NB4 (cell line): Measurements from ENCODE around the gene CHAF1A.

Experiments
- DNase-seq: peaks from one replicate; pipeline ENCODE4 v3.0.0; 2010; ENCODE audit warnings: low read depth
- H3K4me3 ChIP-seq: one replicate; pipeline ENCODE4 v1.5.1; 2011; ENCODE audit warnings: mild to moderate bottlenecking, low read depth, low read length, moderate library complexity
- MYC ChIP-seq: IDR thresholded peaks from 2 replicates; pipeline ENCODE4 v1.6.1; 2011; ENCODE audit warnings: low read depth, low read length
- POLR2A ChIP-seq: IDR thresholded peaks from 2 replicates; pipeline ENCODE4 v1.6.1; 2011; ENCODE audit warnings: mild to moderate bottlenecking; ENCODE audit not compliant: insufficient read length; ENCODE audit errors: extremely low read depth
- TF ChIP-seq, protein P1 (sequence below): IDR thresholded peaks from 2 replicates; pipeline ENCODE4 v1.6.1; 2011; ENCODE audit warnings: low read depth, low read length
- TF ChIP-seq, protein P2 (sequence below): IDR thresholded peaks from one replicate; pipeline ENCODE4 v1.5.1; 2012; ENCODE audit warnings: low read depth, low read length

Gene CHAF1A

GRCh38 chr19:4454747-4455718, 52.6 kb downstream of the CHAF1A start:
- TF ChIP-seq POLR2A, result no peak
- TF ChIP-seq, protein P1, sequence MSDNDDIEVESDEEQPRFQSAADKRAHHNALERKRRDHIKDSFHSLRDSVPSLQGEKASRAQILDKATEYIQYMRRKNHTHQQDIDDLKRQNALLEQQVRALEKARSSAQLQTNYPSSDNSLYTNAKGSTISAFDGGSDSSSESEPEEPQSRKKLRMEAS, result no peak
- DNase-seq, result no peak
- H3K4me3 ChIP-seq, result no peak overlapping the region

DNA sequence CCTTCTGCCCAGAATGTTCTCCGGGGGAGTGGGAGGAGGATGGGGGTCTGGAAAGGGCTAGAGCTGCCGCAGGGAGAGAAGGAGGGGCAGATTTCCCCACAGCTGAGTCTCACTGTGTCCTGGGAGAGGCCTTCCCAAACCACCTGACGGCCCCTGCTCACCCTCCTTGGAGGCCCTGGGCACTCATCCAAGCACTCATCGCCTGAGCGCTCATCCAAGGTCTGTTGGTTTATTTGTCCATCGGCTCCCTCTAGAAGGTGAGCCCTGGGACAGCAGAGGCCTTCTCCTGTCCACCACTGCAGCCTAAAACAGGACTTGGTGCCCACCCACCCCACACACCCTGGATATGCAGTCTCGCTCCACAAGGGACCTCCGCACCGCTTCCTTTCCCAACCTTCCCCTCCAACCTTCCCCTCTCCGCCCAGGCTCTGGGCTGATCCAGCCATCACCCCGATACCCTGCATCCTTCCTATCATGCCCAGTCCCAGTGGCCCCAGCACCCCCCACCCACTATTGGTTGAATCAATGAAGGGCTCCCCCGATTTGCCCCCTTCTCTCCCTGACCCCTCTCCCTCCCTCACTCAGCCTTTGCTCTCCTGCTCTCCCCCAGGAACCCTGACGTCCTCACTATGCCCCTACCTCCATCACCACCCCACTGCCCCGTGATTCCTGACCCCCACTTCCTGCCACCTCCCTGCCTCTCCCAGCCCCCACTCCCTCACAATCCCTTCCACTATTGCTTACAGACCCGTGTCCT, 53.5 kb downstream of the CHAF1A start:
- no peak for TF ChIP-seq MYC
- TF ChIP-seq POLR2A, result no peak
- TF ChIP-seq, protein P1, result no peak
- TF ChIP-seq, protein P2, sequence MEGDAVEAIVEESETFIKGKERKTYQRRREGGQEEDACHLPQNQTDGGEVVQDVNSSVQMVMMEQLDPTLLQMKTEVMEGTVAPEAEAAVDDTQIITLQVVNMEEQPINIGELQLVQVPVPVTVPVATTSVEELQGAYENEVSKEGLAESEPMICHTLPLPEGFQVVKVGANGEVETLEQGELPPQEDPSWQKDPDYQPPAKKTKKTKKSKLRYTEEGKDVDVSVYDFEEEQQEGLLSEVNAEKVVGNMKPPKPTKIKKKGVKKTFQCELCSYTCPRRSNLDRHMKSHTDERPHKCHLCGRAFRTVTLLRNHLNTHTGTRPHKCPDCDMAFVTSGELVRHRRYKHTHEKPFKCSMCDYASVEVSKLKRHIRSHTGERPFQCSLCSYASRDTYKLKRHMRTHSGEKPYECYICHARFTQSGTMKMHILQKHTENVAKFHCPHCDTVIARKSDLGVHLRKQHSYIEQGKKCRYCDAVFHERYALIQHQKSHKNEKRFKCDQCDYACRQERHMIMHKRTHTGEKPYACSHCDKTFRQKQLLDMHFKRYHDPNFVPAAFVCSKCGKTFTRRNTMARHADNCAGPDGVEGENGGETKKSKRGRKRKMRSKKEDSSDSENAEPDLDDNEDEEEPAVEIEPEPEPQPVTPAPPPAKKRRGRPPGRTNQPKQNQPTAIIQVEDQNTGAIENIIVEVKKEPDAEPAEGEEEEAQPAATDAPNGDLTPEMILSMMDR, result no peak
- H3K4me3 ChIP-seq, result peak overlapping the region; percentile 69
- no peak for DNase-seq

GRCh38 chr19:4456476-4456842, 54.0 kb downstream of the CHAF1A start:
- peak overlapping the region; percentile 69 for H3K4me3 ChIP-seq
- DNase-seq, result peak; percentile 59
- TF ChIP-seq MYC (no peak), POLR2A (no peak)
- TF ChIP-seq, protein P1, result no peak
- TF ChIP-seq, protein P2, result no peak

DNA sequence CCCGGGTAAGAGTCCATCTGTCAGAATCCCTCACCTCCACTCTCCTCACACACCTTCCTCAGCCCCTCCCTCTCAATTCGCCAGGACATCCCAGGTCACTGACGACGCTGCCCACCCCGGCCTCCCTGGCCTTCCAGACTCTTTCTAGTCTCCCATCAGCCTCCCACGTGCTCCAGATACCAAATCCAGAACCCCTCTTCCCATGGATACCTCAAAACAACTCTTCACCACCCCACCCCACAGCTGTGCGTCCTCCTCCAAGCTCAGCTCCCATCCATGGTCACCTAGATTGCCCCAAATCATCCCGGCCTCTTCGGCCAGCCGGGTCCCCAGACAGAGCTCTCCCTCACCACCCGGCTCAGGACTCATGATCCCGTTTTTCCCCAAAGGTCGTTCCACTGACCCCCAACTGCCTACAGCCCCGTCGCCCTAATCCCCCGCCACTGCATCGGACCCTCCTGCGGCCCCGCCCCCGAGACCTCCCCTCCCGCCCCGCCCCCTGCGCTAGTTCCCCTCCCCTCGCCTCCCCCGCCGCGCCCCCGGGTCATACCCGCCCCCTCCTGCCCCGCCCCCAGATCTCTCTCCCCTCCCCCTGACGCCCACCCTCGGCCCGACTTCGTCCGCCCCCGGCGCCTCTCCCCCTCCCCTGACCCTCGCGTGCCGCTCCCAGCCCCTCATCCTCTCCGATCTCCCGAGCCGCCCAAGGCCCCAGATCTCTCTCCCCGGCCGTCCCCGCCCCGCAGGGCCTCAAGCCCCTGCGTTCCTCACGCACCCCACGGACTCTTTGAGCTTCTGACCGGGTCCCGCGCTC, 54.6 kb downstream of the CHAF1A start:
- TF ChIP-seq, protein P1, result no peak
- TF ChIP-seq MYC, result no peak
- TF ChIP-seq, protein P2, result no peak
- TF ChIP-seq POLR2A, result no peak
- DNase-seq, result peak; percentile 62
- peak overlapping the region; percentile 69 for H3K4me3 ChIP-seq

GRCh38 chr19:4457654-4458395, 55.4 kb downstream of the CHAF1A start, which contains the start of gene UBXN6:
Gene UBXN6 (minus strand): TSS chr19:4457794. CDS start chr19:4457697, 97 bp downstream.
- H3K4me3 ChIP-seq, result peak within 1 kb of the TSS; percentile 69
- TF ChIP-seq MYC (peak; percentile 65), POLR2A (no peak)
- TF ChIP-seq, protein P2, result no peak
- TF ChIP-seq, protein P1, result peak; percentile 87
- peak; percentile 95 for DNase-seq
